MCF 10A (cell line): ENCODE results near the gene REV3L. TPM values are rescaled to one million over a fixed set of nuclear protein-coding genes. Genes with fewer than 3 reads are reported as not detected.

ENCODE experiments used
- BruUV-seq: library from RNA; stranded (reverse); fragments of 400-500 nt; replicated peaks from 2 replicates; lab custom pipeline; 2021; lab: Mats Ljungman, UMichigan
- CTCF ChIA-PET: fragments of 300-600 bp; sonication (Branson Sonifier 250); formaldehyde crosslinking; extraction: SDS; loops from one replicate; lab custom pipeline; 2021; ENCODE audit warnings: antibody characterized with exemption, inconsistent platforms; lab: Yijun Ruan, JAX
- POLR2A ChIA-PET: fragments of 300-600, 350-650 bp; sonication (Branson Sonifier 250); formaldehyde crosslinking; extraction: SDS; loops from one replicate; lab custom pipeline; 2020; ENCODE audit warnings: antibody characterized with exemption, inconsistent platforms; lab: Yijun Ruan, JAX
- DNase-seq: peaks from one replicate; pipeline ENCODE4 v3.0.0-alpha.2; 2018; ENCODE audit not compliant: unreplicated experiment
- H3K27ac Mint-ChIP-seq: one replicate; pipeline ENCODE4 v1.8.0; 2022; ENCODE audit warnings: mild to moderate bottlenecking, low read depth, mixed read lengths; ENCODE audit not compliant: unreplicated experiment
- H3K27me3 Mint-ChIP-seq: one replicate; pipeline ENCODE4 v1.8.0; 2022; ENCODE audit warnings: mixed read lengths; ENCODE audit not compliant: insufficient read depth, unreplicated experiment
- H3K36me3 Mint-ChIP-seq: one replicate; pipeline ENCODE4 v1.8.0; 2022; ENCODE audit warnings: mild to moderate bottlenecking, moderate library complexity, mixed read lengths; ENCODE audit not compliant: insufficient read depth, unreplicated experiment
- H3K4me1 Mint-ChIP-seq: one replicate; pipeline ENCODE4 v1.8.0; 2022; ENCODE audit warnings: mixed read lengths; ENCODE audit not compliant: insufficient read depth, unreplicated experiment
- H3K4me3 Mint-ChIP-seq: one replicate; pipeline ENCODE4 v1.8.0; 2022; ENCODE audit warnings: mild to moderate bottlenecking, moderate library complexity, mixed read lengths; ENCODE audit not compliant: unreplicated experiment
- H3K9me3 Mint-ChIP-seq: one replicate; pipeline ENCODE4 v1.8.0; 2022; ENCODE audit warnings: mixed read lengths; ENCODE audit not compliant: unreplicated experiment
- CTCF ChIP-seq: fragments of 200-600 bp; IDR thresholded peaks from one replicate; pipeline ENCODE4 v1.8.0; 2022; ENCODE audit warnings: antibody characterized with exemption, mild to moderate bottlenecking; ENCODE audit not compliant: unreplicated experiment
- intact Hi-C: fragments of 100-400 bp; cut with micrococcal nuclease; formaldehyde crosslinking; loops from 2 replicates; pipeline ENCODE4 v1.14.1; 2022
- total RNA-seq: library from RNA; stranded (reverse); gene quantifications from 2 replicates; pipeline ENCODE4 v1.2.3, GENCODE V29; 2022

Gene REV3L
- total RNA-seq, 1 experiment from 2014 or later = 31.2 TPM

GRCh38 chr6:111277819-111278218 is 205.2 kb downstream of the REV3L start:
- H3K27ac Mint-ChIP-seq = no peak overlapping the region
- intact Hi-C loops = no loop called here
- no peak for TF ChIP-seq CTCF
- BruUV-seq = no TSS peak
- no peak for DNase-seq
- H3K4me3 Mint-ChIP-seq = no peak overlapping the region
- ChIA-PET CTCF (interaction anchor here (0.9 to 1.4 kb wide), 3 partner anchors 19 to 381 kb away, joined by 3 to 5 read pairs (median 3); a partner anchor contains a TSS), POLR2A (interaction anchor here (0.6 kb wide), 1 partner anchor 193 kb away, joined by 3 read pairs; no protein-coding TSS in a partner anchor)
- H3K27me3 Mint-ChIP-seq = no peaks in the 10 kb centered on the region
- peaks cover 10% of the 10 kb centered on the region for H3K9me3 Mint-ChIP-seq
- H3K36me3 Mint-ChIP-seq = peaks cover 65% of the 10 kb centered on the region
- no peaks in the 10 kb centered on the region for H3K4me1 Mint-ChIP-seq

- intact Hi-C loops = no loop called here
- ChIA-PET CTCF (interaction anchor here (0.5 to 1.9 kb wide), 5 partner anchors 18 to 603 kb away, joined by 3 to 11 read pairs (median 3); a partner anchor contains a TSS), POLR2A (no interaction called here)
- no TSS peak for BruUV-seq
- DNase-seq = no peak
- Mint-ChIP-seq H3K4me3 (no peak overlapping the region), H3K9me3 (peaks cover 10% of the 10 kb centered on the region), H3K27me3 (no peaks in the 10 kb centered on the region), H3K4me1 (no peaks in the 10 kb centered on the region), H3K36me3 (peaks cover 65% of the 10 kb centered on the region), H3K27ac (no peak overlapping the region)
- no peak for TF ChIP-seq CTCF
Measured at GRCh38 chr6:111276736-111277135, 206.3 kb downstream of the REV3L start.

GRCh38 chr6:111276335-111276734 is 206.7 kb downstream of the REV3L start:
- H3K9me3 Mint-ChIP-seq = peaks cover 10% of the 10 kb centered on the region
- no peak overlapping the region for H3K4me3 Mint-ChIP-seq
- BruUV-seq = no TSS peak
- POLR2A ChIA-PET = interaction anchor here (0.6 kb wide), 1 partner anchor 19 kb away, joined by 3 read pairs; no protein-coding TSS in a partner anchor
- peaks cover 65% of the 10 kb centered on the region for H3K36me3 Mint-ChIP-seq
- intact Hi-C loops = no loop called here
- no peak for TF ChIP-seq CTCF
- H3K27ac Mint-ChIP-seq = no peak overlapping the region
- no peaks in the 10 kb centered on the region for H3K27me3 Mint-ChIP-seq
- CTCF ChIA-PET = interaction anchor here (0.5 to 1.9 kb wide), 4 partner anchors 17 to 603 kb away, joined by 3 to 11 read pairs (median 3); a partner anchor contains a TSS
- no peaks in the 10 kb centered on the region for H3K4me1 Mint-ChIP-seq
- no peak for DNase-seq

GRCh38 chr6:111274593-111275217 is 208.3 kb downstream of the REV3L start:
- POLR2A ChIA-PET = interaction anchor here (0.6 kb wide), 2 partner anchors 36 to 764 kb away, joined by 3 to 4 read pairs; no protein-coding TSS in a partner anchor
- no TSS peak for BruUV-seq
- intact Hi-C loops = no loop called here
- H3K4me3 Mint-ChIP-seq = no peak overlapping the region
- no peak for TF ChIP-seq CTCF
- CTCF ChIA-PET = interaction anchor here (0.7 to 1.9 kb wide), 2 partner anchors 16 to 766 kb away, joined by 4 to 11 read pairs; a partner anchor contains a TSS
- peaks cover 56% of the 10 kb centered on the region for H3K36me3 Mint-ChIP-seq
- no peaks in the 10 kb centered on the region for H3K4me1 Mint-ChIP-seq
- no peak for DNase-seq
- H3K27me3 Mint-ChIP-seq = no peaks in the 10 kb centered on the region
- H3K9me3 Mint-ChIP-seq = peaks cover 10% of the 10 kb centered on the region
- no peak overlapping the region for H3K27ac Mint-ChIP-seq
